ENCODE data around the gene ADAMTS7.
"Not testable (repeated sequence)": the region's sequence is repeated elsewhere in the genome, so short reads cannot be mapped to it uniquely, and the experiment has no call there.

The ADAMTS7 gene

DNA sequence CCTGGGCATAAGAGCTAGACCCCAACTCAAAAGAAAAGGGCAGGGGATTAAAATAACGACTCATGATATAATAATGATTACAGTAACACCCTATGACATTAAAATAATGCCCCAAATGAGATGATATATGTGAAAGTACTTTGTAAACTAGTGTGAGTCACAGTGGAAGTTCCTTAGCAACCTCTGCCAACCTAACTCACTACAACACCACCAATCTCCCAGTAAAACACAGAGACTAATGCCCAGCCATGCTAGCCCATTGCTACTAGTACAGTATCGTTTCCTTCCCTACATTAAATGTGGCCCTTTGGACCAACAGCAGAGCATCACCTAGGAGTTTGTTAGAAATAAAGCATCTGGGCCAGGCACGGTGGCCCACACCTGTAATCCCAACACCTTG is 11.2 kb upstream of the ADAMTS7 start:
- no peak for DNase-seq

DNA sequence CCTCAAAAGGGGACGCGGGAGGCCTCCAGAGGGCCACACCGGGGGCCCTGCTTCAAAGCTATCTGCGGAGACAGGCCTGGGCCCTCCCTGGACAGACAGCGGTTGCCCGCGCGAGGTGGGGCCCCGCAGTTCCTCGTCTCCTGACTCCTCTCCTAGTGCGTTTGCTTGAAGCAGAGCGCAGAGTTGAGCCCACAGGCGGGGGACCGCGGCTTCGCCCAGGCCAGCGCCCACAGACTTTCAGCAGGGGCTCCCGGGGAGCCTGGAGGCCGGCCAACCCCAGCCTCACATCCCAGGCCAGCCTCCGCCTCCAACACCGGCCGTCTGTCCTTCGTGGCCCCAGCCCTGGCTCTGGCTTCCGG is 540 bp upstream of the ADAMTS7 start:
- DNase-seq: no peak

GRCh38 chr15:78810362-78811123 is 721 bp downstream of the ADAMTS7 start:
- DNase-seq: peak in 1 of 2 donors; percentile 4

DNA sequence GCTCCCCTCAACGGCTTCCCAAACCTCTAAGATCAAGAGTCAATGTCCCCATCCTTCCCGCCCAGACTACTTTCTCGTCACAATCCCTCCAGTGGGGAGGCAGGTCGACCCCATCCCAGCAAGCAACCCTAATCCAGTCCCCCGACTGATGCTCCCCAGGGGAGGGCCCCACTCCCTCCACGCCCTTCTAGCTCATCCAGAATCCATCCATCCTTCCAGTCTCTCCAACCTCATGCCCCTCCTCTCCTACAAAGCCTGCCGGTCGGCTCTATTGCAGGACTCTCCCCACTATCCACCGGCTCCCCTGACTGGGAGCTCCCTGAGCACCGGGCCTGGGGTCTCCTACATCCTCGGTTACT is 1.3 kb downstream of the ADAMTS7 start:
- DNase-seq: no peak

DNA sequence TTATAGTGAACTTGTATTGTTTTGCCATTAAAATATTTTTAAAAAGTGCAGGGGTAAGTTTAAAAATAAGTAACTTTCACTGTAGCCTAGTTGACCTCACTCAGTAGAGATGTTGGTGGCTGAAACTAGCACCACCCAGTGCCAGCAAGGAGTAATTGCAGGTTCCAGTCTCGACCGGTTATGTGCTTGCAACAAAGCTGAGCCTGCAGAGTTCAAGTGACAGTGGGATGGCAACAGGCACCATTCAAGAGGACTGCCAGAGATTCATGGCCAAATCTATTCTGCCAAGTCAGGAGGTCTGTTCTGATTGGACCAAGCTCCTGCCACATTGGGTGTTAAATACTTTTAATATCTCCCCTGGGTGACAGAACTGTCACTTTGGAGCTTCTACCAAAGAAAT is 2.7 kb downstream of the ADAMTS7 start:
- DNase-seq: peak in 1 of 2 donors; percentile 26

GRCh38 chr15:78807359-78807758 is 3.9 kb downstream of the ADAMTS7 start:
- DNase-seq: no peak

DNA sequence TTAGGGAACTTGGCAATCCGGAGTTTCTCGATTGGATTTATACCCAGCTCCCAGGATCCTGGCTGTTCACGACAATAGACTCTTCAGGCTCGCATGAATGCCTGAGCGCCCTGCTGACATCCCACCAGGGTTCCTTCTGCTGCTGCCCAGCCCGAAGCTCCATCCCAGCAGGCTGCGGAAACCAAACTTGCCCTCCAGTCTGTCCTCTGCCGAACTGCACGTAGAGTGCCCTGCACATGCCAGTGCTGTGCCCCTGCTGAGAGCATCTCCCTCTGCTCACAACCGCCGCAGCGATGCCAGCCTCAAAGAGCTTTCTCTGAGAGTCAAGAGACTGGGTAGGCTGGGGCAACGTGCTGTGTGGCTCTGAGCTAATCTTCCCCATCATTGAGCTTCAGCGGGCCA is 6.9 kb downstream of the ADAMTS7 start:
- no peak for DNase-seq

DNA sequence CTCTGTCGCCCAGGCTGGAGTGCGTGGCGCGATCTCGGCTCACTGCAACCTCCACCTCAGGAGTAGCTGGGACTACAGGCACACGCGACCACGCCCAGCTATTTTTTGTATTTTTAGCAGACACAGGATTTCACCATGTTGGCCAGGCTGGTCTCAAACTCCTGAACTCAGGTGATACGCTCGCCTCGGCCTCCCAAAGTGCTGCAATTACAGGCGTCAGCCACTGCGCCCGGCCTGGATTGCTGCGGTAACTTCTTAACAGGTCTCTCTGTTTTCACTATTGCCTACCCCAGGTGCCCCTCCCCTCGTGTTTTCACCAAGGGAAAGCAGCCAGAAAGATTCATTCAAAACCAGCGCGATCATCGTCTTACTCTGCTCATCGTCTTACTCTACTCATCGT is 10.5 kb downstream of the ADAMTS7 start:
- DNase-seq: no peak

GRCh38 chr15:78800189-78800588 is 11.1 kb downstream of the ADAMTS7 start:
- no peak for DNase-seq

DNA sequence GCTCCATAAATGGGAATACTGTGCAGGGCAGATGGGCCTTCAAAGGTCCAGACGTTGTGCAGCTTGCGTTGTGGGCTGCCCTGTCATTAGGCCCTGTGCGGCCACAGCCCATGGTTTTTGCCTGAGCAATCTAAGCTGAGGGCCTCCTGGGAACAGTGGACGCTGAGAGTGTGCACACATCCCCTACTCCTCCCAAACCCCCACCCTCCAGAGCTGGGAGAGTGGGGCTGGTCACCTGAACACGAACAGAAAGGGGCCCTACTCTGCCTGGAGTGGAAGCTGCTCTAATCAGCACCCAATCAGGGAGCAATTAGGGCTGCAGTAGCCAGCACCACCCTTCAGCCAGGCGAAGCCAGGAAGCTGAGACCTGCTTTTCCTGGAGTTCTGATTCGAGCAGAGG is 12.2 kb downstream of the ADAMTS7 start:
- not testable (repeated sequence) for DNase-seq

GRCh38 chr15:78798355-78798754 is 12.9 kb downstream of the ADAMTS7 start:
- DNase-seq: not testable (repeated sequence)

DNA sequence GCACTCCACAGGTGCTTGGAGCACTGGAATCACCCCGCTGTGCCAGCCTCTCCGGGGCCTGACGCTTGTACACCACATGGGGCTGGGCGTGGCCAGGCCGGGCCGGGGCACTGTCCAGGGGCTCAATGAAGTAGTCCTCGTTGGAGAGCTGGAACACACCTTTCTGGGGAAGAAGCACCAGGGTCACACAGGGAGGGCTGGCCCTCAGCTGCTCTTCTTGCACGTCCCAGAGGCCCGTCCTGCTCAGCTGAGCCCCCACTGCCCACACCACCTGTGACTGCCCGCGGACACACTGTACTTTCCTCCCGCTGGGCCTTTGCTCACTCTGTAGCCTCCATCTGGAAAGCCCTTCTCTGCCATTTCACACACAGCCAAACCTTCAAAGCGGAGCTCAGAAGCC is 13.3 kb downstream of the ADAMTS7 start:
- no peak for DNase-seq

GRCh38 chr15:78796510-78796909 is 14.8 kb downstream of the ADAMTS7 start:
- no peak for DNase-seq

GRCh38 chr15:78795043-78795442 is 16.2 kb downstream of the ADAMTS7 start:
- DNase-seq: no peak

- not testable (repeated sequence) for DNase-seq
These were observed 16.8 kb downstream of the ADAMTS7 start for GRCh38 chr15:78794446-78794845.

GRCh38 chr15:78791357-78791756 is 19.9 kb downstream of the ADAMTS7 start:
- no peak for DNase-seq

GRCh38 chr15:78790027-78790426 is 21.2 kb downstream of the ADAMTS7 start:
- no peak for DNase-seq

DNA sequence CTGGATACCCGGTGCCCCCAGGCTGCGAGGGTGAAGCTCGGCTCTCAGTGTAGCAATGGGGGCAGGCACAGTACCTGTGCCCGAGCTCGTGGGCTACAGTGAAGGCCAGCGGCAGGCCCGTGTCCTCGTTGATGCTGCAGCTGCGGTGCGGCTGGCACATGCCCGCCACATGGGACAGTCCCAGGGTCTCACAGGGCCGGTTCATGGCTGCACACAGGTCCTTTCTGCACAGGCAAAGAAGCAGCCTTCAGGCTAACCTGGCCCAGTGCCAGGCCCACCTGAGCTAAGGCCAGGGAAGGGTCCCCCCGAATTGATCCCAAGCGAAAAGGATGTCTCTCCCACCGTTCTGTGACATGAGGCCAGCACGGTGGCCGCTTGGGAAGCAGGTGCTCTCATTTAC is 21.6 kb downstream of the ADAMTS7 start:
- DNase-seq: no peak

DNA sequence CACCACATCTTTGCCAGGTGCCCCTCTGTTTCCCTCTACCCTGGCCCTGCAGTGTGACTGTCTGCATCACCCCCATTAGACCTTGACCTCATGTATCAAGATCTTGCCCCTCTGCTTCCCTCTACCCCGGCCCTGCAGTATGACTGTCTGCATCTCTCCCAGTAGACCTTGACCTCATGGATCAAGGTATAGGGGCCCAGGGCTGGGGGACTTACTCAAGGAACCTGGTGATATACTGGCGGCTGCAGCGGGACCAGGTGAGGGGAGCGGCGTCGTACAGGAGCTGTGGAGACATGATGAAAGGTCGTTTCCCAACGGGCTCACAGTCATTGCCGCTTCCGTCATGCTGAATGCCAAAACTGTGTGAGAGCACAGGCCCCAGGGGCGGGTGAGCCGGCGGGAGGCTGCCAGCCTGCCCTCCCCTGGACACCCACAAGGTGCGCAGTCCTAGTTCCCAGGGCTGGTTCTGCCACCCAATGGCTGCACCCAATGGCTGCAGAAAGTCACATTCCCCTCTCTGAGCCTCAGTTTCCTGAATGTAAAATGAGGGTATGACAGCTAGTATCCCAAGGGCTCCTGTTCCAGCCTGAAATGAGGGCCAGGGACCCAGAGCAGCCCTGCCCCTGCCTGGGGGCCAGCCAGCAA is 23.1 kb downstream of the ADAMTS7 start:
- DNase-seq: no peak

GRCh38 chr15:78782402-78782801 is 28.9 kb downstream of the ADAMTS7 start:
- DNase-seq: not testable (repeated sequence)

- not testable (repeated sequence) for DNase-seq
These were observed 29.9 kb downstream of the ADAMTS7 start for GRCh38 chr15:78781381-78781780.

GRCh38 chr15:78779975-78780374 is 31.3 kb downstream of the ADAMTS7 start:
- not testable (repeated sequence) for DNase-seq

DNA sequence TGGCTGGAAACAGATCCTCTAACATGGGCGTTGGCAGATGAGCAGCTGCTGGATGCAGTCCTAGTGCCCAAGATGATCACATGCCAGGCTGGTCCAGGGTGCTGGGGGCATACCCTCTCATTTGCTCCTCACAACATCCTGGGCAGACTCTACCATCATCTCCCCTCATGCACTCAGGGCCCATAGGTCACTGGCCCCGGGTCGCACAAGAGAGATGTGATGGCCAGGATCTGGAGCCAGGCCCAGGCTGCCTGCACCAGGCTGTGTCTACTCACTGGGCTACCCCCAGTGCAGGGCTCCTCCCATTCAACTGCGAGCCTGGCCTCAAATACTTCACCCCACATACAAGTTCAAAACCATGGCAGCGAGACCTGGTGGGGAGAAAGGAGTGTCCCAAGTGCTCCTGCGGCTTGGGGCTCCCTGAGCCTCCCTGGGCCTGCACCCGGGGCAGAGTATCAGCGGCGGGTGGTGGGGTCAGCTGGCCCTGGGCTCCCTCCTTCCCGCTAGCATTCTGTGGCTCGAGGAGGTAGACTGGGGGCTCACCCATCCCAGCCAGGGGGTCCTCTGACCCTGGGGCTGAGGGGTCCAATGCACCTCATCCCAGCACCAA is 32.0 kb downstream of the ADAMTS7 start:
- DNase-seq: not testable (repeated sequence)

DNA sequence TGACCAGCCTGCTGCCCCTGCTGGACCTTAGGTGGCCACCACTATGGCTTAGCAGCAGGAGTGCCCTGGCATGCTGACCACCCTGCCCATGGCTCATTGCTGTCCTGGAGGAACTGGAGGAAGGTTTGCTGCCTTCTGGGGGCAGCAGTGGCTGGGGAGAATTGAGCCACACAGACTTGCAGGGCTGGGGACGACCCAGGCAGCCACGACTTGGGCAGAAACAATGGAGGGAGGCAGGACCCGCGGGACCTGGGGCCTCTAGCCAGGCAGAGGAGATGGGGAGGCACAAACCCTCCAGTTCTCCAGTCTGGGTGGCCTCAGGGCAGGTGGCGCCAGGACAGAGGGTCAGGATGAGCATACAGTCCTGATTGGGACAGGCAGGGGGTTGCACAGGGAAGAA is 32.8 kb downstream of the ADAMTS7 start:
- DNase-seq: no peak
